H1 (cell line): Measurements from ENCODE around the gene PNCK. TPM values are rescaled to one million over a fixed set of nuclear protein-coding genes. Genes with fewer than 3 reads are reported as not detected.

Experiments
- BACH1 ChIP-seq: IDR thresholded peaks from 2 replicates; pipeline ENCODE4 v1.6.1; 2012; ENCODE audit warnings: low read length, improper control_type of control experiment
- BRCA1 ChIP-seq: IDR thresholded peaks from 2 replicates; pipeline ENCODE4 v1.6.1; 2012; ENCODE audit warnings: low read depth, low read length, improper control_type of control experiment
- CEBPB ChIP-seq: IDR thresholded peaks from 2 replicates; pipeline ENCODE4 v1.6.1; 2012; ENCODE audit warnings: low read depth, low read length
- CHD2 ChIP-seq: IDR thresholded peaks from 2 replicates; pipeline ENCODE4 v1.6.1; 2012; ENCODE audit warnings: low read length, improper control_type of control experiment
- EZH2 ChIP-seq: fragments of 200-600 bp; sonication (generic); IDR thresholded peaks from 2 replicates; pipeline ENCODE4 v1.7.1; 2012; ENCODE audit warnings: low read depth, mild to moderate bottlenecking, moderate library complexity, low read length, inconsistent platforms; ENCODE audit not compliant: severe bottlenecking
- HDAC2 ChIP-seq, 2 experiments: fragments of 300-600 bp in 1 of 2; sonication (generic) in 1 of 2; IDR thresholded peaks; 2 replicates each; pipeline ENCODE4 v1.6.1; 2011 to 2012; ENCODE audit warnings: low read depth in 2 of 2, low read length in 2 of 2, mild to moderate bottlenecking in 2 of 2, moderate library complexity in 2 of 2, borderline replicate concordance in 1 of 2, inconsistent platforms in 1 of 2
- KDM1A ChIP-seq: fragments of 200-600, 300-600 bp; sonication (generic); IDR thresholded peaks from 2 replicates; pipeline ENCODE4 v1.7.1; 2016; ENCODE audit warnings: mild to moderate bottlenecking, low read length, borderline replicate concordance
- RXRA ChIP-seq: IDR thresholded peaks from 2 replicates; pipeline ENCODE4 v1.6.1; 2011; ENCODE audit warnings: low read depth, mild to moderate bottlenecking, low read length, moderate library complexity; ENCODE audit not compliant: insufficient read depth
- SAP30 ChIP-seq: fragments of 300-600 bp; sonication (generic); IDR thresholded peaks from 2 replicates; pipeline ENCODE4 v1.7.1; 2012; ENCODE audit warnings: low read length, moderate library complexity, mild to moderate bottlenecking, inconsistent platforms; ENCODE audit not compliant: insufficient read depth, insufficient replicate concordance
- polyA plus RNA-seq, 7 experiments: library from polyadenylated mRNA; depleted of rRNA in 3 of 7; stranded (reverse) in 5 of 7; unstranded in 2 of 7; fragments of >200 nt in 5 of 7; fragments of 200-250 nt in 2 of 7; gene quantifications; 1 replicate in 5 of 7; 2 replicates in 1 of 7; 4 replicates in 1 of 7; pipeline versions ENCODE4 v1.2.1 to v1.2.3, GENCODE V29; 2011 to 2013; ENCODE audit warnings: missing spikeins in 2 of 7, mixed read lengths in 2 of 7
- total RNA-seq: library from RNA; stranded (reverse); fragmentation: NEBNext Ultra II Directional; extraction: Animal tissue kit (Norgen Biotek cat#: 25700); gene quantifications from 2 replicates; pipeline ENCODE4 v1.2.1, GENCODE V29; 2021
- TF ChIP-seq, protein P1 (sequence below): fragments of 300-600 bp; sonication (generic); IDR thresholded peaks from 2 replicates; pipeline ENCODE4 v1.7.1; 2012; ENCODE audit warnings: low read length, moderate library complexity, mild to moderate bottlenecking, inconsistent platforms; ENCODE audit not compliant: insufficient replicate concordance

Gene PNCK
- total and polyA plus RNA-seq, 2 of the 8 experiments (the other 6 are each of a cell fraction or from before 2014, with no cell fraction given): 6.2 to 6.3 TPM

GRCh38 chrX:153693216-153694086 lies 19.8 kb upstream of the PNCK start (continued):
- TF ChIP-seq, protein P1, sequence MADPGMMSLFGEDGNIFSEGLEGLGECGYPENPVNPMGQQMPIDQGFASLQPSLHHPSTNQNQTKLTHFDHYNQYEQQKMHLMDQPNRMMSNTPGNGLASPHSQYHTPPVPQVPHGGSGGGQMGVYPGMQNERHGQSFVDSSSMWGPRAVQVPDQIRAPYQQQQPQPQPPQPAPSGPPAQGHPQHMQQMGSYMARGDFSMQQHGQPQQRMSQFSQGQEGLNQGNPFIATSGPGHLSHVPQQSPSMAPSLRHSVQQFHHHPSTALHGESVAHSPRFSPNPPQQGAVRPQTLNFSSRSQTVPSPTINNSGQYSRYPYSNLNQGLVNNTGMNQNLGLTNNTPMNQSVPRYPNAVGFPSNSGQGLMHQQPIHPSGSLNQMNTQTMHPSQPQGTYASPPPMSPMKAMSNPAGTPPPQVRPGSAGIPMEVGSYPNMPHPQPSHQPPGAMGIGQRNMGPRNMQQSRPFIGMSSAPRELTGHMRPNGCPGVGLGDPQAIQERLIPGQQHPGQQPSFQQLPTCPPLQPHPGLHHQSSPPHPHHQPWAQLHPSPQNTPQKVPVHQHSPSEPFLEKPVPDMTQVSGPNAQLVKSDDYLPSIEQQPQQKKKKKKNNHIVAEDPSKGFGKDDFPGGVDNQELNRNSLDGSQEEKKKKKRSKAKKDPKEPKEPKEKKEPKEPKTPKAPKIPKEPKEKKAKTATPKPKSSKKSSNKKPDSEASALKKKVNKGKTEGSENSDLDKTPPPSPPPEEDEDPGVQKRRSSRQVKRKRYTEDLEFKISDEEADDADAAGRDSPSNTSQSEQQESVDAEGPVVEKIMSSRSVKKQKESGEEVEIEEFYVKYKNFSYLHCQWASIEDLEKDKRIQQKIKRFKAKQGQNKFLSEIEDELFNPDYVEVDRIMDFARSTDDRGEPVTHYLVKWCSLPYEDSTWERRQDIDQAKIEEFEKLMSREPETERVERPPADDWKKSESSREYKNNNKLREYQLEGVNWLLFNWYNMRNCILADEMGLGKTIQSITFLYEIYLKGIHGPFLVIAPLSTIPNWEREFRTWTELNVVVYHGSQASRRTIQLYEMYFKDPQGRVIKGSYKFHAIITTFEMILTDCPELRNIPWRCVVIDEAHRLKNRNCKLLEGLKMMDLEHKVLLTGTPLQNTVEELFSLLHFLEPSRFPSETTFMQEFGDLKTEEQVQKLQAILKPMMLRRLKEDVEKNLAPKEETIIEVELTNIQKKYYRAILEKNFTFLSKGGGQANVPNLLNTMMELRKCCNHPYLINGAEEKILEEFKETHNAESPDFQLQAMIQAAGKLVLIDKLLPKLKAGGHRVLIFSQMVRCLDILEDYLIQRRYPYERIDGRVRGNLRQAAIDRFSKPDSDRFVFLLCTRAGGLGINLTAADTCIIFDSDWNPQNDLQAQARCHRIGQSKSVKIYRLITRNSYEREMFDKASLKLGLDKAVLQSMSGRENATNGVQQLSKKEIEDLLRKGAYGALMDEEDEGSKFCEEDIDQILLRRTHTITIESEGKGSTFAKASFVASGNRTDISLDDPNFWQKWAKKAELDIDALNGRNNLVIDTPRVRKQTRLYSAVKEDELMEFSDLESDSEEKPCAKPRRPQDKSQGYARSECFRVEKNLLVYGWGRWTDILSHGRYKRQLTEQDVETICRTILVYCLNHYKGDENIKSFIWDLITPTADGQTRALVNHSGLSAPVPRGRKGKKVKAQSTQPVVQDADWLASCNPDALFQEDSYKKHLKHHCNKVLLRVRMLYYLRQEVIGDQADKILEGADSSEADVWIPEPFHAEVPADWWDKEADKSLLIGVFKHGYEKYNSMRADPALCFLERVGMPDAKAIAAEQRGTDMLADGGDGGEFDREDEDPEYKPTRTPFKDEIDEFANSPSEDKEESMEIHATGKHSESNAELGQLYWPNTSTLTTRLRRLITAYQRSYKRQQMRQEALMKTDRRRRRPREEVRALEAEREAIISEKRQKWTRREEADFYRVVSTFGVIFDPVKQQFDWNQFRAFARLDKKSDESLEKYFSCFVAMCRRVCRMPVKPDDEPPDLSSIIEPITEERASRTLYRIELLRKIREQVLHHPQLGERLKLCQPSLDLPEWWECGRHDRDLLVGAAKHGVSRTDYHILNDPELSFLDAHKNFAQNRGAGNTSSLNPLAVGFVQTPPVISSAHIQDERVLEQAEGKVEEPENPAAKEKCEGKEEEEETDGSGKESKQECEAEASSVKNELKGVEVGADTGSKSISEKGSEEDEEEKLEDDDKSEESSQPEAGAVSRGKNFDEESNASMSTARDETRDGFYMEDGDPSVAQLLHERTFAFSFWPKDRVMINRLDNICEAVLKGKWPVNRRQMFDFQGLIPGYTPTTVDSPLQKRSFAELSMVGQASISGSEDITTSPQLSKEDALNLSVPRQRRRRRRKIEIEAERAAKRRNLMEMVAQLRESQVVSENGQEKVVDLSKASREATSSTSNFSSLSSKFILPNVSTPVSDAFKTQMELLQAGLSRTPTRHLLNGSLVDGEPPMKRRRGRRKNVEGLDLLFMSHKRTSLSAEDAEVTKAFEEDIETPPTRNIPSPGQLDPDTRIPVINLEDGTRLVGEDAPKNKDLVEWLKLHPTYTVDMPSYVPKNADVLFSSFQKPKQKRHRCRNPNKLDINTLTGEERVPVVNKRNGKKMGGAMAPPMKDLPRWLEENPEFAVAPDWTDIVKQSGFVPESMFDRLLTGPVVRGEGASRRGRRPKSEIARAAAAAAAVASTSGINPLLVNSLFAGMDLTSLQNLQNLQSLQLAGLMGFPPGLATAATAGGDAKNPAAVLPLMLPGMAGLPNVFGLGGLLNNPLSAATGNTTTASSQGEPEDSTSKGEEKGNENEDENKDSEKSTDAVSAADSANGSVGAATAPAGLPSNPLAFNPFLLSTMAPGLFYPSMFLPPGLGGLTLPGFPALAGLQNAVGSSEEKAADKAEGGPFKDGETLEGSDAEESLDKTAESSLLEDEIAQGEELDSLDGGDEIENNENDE: no peak
- TF ChIP-seq RXRA (no peak), SAP30 (no peak), BACH1 (no peak), HDAC2 (IDR thresholded peaks at IDR 0.05; ENCODE audit: borderline replicate concordance in 1 of 2, low read depth in 2 of 2, low read length in 2 of 2) (no peak), BRCA1 (no peak), KDM1A (no peak), EZH2 (no peak), CEBPB (no peak), CHD2 (no peak)
